GM12801 (cell line): ENCODE results near the gene COL20A1.

Source experiments
- CTCF ChIP-seq: IDR thresholded peaks from one replicate; pipeline ENCODE4 v1.5.1; 2011; ENCODE audit warnings: control low read depth; ENCODE audit not compliant: insufficient read length; ENCODE audit errors: extremely low read depth

COL20A1 gene

DNA sequence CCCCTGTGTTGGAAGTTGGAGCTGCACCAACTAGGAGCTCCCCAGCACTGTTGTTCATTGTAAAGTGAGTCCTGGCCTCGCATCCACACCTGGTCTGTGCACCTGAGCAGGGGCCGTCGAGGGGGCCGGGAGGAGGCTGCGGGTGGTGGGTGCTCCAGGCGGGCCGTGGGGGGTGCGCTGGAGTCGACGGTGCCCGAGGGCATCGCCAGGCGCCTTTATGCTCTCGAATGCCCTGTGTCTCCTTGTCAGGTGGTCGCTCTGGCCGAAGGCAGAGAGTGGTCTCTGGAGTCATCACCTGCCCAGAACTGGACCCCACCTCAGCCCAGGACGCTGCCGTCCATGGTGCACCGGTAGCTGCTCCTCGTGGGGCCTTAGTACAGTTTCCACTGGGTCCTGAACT, 16.0 kb upstream of the COL20A1 start:
- no peak for TF ChIP-seq CTCF

DNA sequence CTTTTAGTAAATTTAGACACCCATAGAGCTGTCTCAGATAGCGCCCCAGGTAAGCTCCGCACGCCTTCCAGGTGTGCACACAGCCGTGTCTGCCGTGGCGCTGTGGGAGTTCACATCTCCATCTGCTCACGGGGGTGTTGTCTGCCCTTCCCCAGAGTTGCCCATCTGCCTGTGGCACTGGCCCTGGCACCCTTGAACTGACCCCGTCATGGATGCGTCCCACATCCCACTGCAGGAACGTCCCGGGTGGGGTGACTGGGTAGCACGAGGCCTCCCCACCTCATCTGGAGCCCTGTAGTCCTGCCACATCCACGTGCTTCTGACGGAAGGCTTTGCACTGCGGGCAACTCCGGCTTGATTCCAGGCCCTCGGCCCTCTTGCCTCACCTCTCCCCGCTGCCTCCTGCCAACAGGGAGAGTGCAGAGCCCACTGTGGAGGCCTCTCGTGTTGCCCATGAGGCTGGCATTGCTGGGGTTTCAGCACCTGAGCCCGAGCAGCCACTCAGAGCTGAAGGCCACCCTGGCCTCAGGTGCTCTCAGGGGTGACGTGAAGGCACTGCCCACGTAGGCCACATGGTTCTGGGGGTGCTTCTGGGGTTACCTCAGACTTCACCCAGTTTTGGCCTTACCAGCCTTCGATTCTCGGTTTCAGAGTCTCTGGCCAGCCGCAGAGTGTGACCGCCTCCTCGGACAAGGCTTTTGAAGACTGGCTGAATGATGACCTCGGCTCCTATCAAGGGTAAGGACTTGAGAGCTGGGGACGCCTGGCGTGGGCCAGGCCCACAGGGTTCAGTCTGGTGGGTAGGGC, 15.3 kb upstream of the COL20A1 start:
- TF ChIP-seq CTCF = no peak

DNA sequence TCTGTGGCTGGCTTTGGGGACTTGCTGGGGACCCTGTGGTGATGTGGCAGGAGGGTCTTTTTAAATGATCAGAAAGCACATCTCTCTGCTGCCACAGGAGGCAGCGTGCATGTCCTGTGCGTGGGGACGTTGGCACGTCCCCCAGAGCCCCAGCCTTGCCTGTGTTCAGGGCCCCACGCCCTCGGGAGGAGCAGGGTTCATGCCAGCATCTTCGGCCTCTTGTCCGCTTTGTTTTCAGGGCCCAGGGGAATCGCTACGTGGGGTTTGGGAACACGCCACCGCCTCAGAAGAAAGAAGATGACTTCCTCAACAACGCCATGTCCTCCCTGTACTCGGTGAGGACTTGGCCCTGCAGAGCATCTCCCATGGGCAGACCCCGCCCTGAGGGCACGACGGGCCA, 14.3 kb upstream of the COL20A1 start:
- TF ChIP-seq CTCF = no peak

- no peak for TF ChIP-seq CTCF
These were observed 13.1 kb upstream of the COL20A1 start for GRCh38 chr20:63279931-63280330.

- TF ChIP-seq CTCF = no peak
These were observed 12.6 kb upstream of the COL20A1 start for GRCh38 chr20:63280371-63280770.

DNA sequence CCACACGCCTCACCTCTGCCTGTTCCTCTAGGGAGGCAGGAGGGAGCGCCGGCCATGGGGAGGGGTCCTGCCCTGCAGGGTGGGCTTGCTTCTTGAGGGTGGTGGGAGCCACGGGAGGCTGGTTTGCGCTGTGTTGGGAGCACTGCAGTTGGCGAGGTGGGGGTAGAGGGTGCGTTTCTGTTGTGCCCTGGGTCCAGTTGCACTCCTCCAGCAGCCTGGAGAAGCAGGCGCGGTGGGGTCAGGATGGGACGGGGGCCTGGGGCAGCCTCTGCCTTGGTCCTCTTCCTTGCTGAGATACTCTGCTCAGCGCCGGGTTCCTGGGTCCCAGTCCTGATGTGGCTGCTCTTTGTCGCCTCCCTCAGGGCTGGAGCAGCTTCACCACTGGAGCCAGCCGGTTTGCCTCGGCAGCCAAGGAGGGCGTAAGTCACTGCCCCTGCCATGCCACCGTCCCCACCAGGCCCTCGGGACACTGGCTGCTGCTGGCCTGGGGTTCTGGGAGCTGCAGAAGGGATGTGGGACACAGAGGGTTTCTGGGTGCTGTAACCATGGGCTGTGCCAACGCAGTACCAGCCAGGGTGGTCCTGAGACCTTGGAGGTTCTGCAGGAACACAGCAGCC, 11.9 kb upstream of the COL20A1 start:
- TF ChIP-seq CTCF = no peak

GRCh38 chr20:63281742-63282665, 11.0 kb upstream of the COL20A1 start:
- TF ChIP-seq CTCF = no peak
